IMR-90 (cell line): ENCODE measurements around the gene NOS1AP.

Experiments
- MXI1 ChIP-seq: IDR thresholded peaks from 2 replicates; pipeline ENCODE4 v1.6.1; 2012; ENCODE audit warnings: low read depth, mild to moderate bottlenecking, low read length, moderate library complexity, borderline replicate concordance
- RAD21 ChIP-seq: IDR thresholded peaks from 2 replicates; pipeline ENCODE4 v1.6.1; 2012; ENCODE audit warnings: low read length, improper control_type of control experiment

GRCh38 chr1:162335126-162335525, 265.6 kb downstream of the NOS1AP start:
- no peak for TF ChIP-seq MXI1
- TF ChIP-seq RAD21, result no peak
